GM12878 (cell line): Measurements from ENCODE around the gene ARHGAP32. TPM values are rescaled to one million over a fixed set of nuclear protein-coding genes. Genes with fewer than 3 reads are reported as not detected.

Source experiments
- ATAC-seq: fragments of 200-7000 bp; cut with Tn5 transposase; 3 replicates; pipeline ENCODE4 v1.9.1; 2020; ENCODE audit warnings: mild to moderate bottlenecking, moderate library complexity
- BruUV-seq: library from RNA; stranded (reverse); fragments of 400-500 nt; replicated peaks from 2 replicates; lab custom pipeline; 2021; lab: Mats Ljungman, UMichigan
- CTCF ChIA-PET: fragments of 300-600 bp; sonication (Branson Sonifier 250); formaldehyde crosslinking; extraction: SDS; loops from one replicate; lab custom pipeline; 2021; ENCODE audit warnings: inconsistent platforms; lab: Yijun Ruan, JAX
- POLR2A ChIA-PET: fragments of 350-600 bp; formaldehyde crosslinking; extraction: SDS; loops from one replicate; lab custom pipeline; 2021; ENCODE audit warnings: inconsistent platforms; lab: Charles Lee
- RAD21 ChIA-PET: fragments of 300-600 bp; sonication (Branson Sonifier 250); formaldehyde crosslinking; loops from one replicate; lab custom pipeline; 2023; ENCODE audit warnings: antibody characterized with exemption; ENCODE audit not compliant: unreplicated experiment; lab: Charles Lee
- SMC1A ChIA-PET: fragments of 300-600 bp; sonication (Branson Sonifier 250); formaldehyde crosslinking; loops from one replicate; lab custom pipeline; 2023; ENCODE audit not compliant: unreplicated experiment, uncharacterized antibody; lab: Charles Lee
- DNase-seq: peaks from one replicate; pipeline ENCODE4 v3.0.0-alpha.2; 2011; ENCODE audit warnings: low read depth, low spot score
- FAIRE-seq: peaks from 3 replicates; lab custom pipeline; 2011; peaks lifted over from hg19 to GRCh38; lab: Jason Lieb, UNC
- H2AFZ ChIP-seq: 2 replicates; pipeline ENCODE4 v1.6.0; 2011; ENCODE audit warnings: low read depth, low read length, control low read depth; ENCODE audit not compliant: control insufficient read depth
- H3K27ac ChIP-seq: 2 replicates; pipeline ENCODE4 v1.5.1; 2011; ENCODE audit warnings: control low read depth; ENCODE audit not compliant: control insufficient read depth, insufficient read depth
- H3K27me3 ChIP-seq, 2 experiments: replicated peaks in 1 of 2; 2 replicates each; pipeline versions ENCODE4 v1.6.0 to v1.6.1; 2011; ENCODE audit warnings: low read length in 1 of 2; ENCODE audit not compliant: control insufficient read depth in 2 of 2, insufficient read depth in 2 of 2
- H3K36me3 ChIP-seq, 2 experiments: 2 replicates each; pipeline ENCODE4 v1.5.1; 2011; ENCODE audit warnings: low read length in 1 of 2; ENCODE audit not compliant: control insufficient read depth in 2 of 2, insufficient read depth in 2 of 2
- H3K4me1 ChIP-seq: 2 replicates; pipeline ENCODE4 v1.6.1; 2011; ENCODE audit warnings: mild to moderate bottlenecking, low read length, moderate library complexity, mixed read lengths; ENCODE audit not compliant: control insufficient read depth, insufficient read depth
- H3K4me2 ChIP-seq: 2 replicates; pipeline ENCODE4 v1.6.0; 2011; ENCODE audit warnings: control low read depth; ENCODE audit not compliant: control insufficient read depth, insufficient read depth
- H3K4me3 ChIP-seq: fragments of 200-600 bp; sonication (generic); 2 replicates; pipeline ENCODE4 v1.5.1; 2016
- H3K79me2 ChIP-seq: 2 replicates; pipeline ENCODE4 v1.6.0; 2011; ENCODE audit warnings: low read length; ENCODE audit not compliant: control insufficient read depth, insufficient read depth
- H3K9ac ChIP-seq: 2 replicates; pipeline ENCODE4 v1.8.0; 2011; ENCODE audit warnings: low read length, control low read depth, mixed read lengths; ENCODE audit not compliant: control insufficient read depth, insufficient read depth
- H3K9me3 ChIP-seq: replicated peaks from 3 replicates; pipeline ENCODE4 v1.5.1; 2011; ENCODE audit warnings: mild to moderate bottlenecking, low read length; ENCODE audit not compliant: control insufficient read depth, insufficient read depth
- H4K20me1 ChIP-seq: 2 replicates; pipeline ENCODE4 v1.6.0; 2011; ENCODE audit not compliant: control insufficient read depth, insufficient read depth
- ATF7 ChIP-seq: fragments of 450-650 bp; IDR thresholded peaks from 2 replicates; pipeline ENCODE4 v1.6.1; 2016; ENCODE audit warnings: low read depth, mild to moderate bottlenecking
- CBX5 ChIP-seq: sonication (generic); IDR thresholded peaks from 2 replicates; pipeline ENCODE4 v1.6.1; 2016; ENCODE audit warnings: low read depth, moderate library complexity, mild to moderate bottlenecking, inconsistent platforms
- CHD2 ChIP-seq: IDR thresholded peaks from 2 replicates; pipeline ENCODE4 v1.6.1; 2011; ENCODE audit warnings: low read depth, low read length, improper control_type of control experiment, borderline replicate concordance
- E4F1 ChIP-seq: fragments of 450-650 bp; IDR thresholded peaks from 2 replicates; pipeline ENCODE4 v1.6.1; 2018; ENCODE audit warnings: borderline replicate concordance, mild to moderate bottlenecking; ENCODE audit not compliant: partially characterized antibody
- HDAC2 ChIP-seq: fragments of 200-600 bp; sonication (generic); IDR thresholded peaks from 2 replicates; pipeline ENCODE4 v1.6.1; 2017
- KDM1A ChIP-seq: fragments of 200-600 bp; sonication (generic); IDR thresholded peaks from 2 replicates; pipeline ENCODE4 v1.6.1; 2016; ENCODE audit warnings: borderline replicate concordance
- MAX ChIP-seq: IDR thresholded peaks from 2 replicates; pipeline ENCODE4 v1.6.1; 2012; ENCODE audit warnings: low read depth, low read length, improper control_type of control experiment
- MTA3 ChIP-seq: IDR thresholded peaks from 2 replicates; pipeline ENCODE4 v1.6.1; 2012; ENCODE audit warnings: low read length, inconsistent platforms, borderline replicate concordance
- NFIC ChIP-seq: IDR thresholded peaks from 2 replicates; pipeline ENCODE4 v1.6.1; 2012; ENCODE audit warnings: low read depth, mild to moderate bottlenecking, inconsistent platforms, low read length, moderate library complexity
- RELA ChIP-seq: fragments of 450-650 bp; IDR thresholded peaks from 2 replicates; pipeline ENCODE4 v1.8.0; 2014; ENCODE audit warnings: borderline replicate concordance; ENCODE audit not compliant: partially characterized antibody
- SPI1 ChIP-seq: IDR thresholded peaks from 2 replicates; pipeline ENCODE4 v1.6.1; 2011; ENCODE audit warnings: low read depth, mild to moderate bottlenecking, low read length, moderate library complexity, borderline replicate concordance; ENCODE audit not compliant: insufficient read depth
- SRF ChIP-seq, 2 experiments: IDR thresholded peaks; 2 replicates each; pipeline ENCODE4 v1.6.1; 2011; ENCODE audit warnings: low read depth in 2 of 2, low read length in 2 of 2, mild to moderate bottlenecking in 1 of 2, moderate library complexity in 1 of 2
- SUZ12 ChIP-seq: fragments of 200-600 bp; sonication (generic); IDR thresholded peaks from one replicate; pipeline ENCODE4 v1.6.1; 2018; ENCODE audit warnings: antibody characterized with exemption, mild to moderate bottlenecking; ENCODE audit not compliant: unreplicated experiment
- TARDBP ChIP-seq: IDR thresholded peaks from 2 replicates; pipeline ENCODE4 v1.6.1; 2016; ENCODE audit warnings: borderline replicate concordance
- ZBTB4 ChIP-seq: fragments of 450-650 bp; formaldehyde crosslinking; IDR thresholded peaks from 2 replicates; pipeline ENCODE4 v1.4.0; 2022; ENCODE audit warnings: mild to moderate bottlenecking, moderate library complexity
- WGBS: methylation state at CpG from one replicate; pipeline ENCODE4 v1.1.6; 2016; ENCODE audit warnings: low lambda C conversion rate; ENCODE audit not compliant: insufficient replicate concordance, insufficient coverage; ENCODE audit errors: missing lambda C conversion rate; 5-methylcytosine and 5-hydroxymethylcytosine counted together
- in situ Hi-C: fragments of 300-500 bp; cut with MboI; formaldehyde crosslinking; loops from 9 replicates; pipeline ENCODE4 v1.14.3; 2018; ENCODE audit warnings: mixed read lengths
- intact Hi-C: fragments of 100-400 bp; cut with micrococcal nuclease; formaldehyde crosslinking; loops from one replicate; pipeline ENCODE4 v1.14.2; 2022; ENCODE audit not compliant: unreplicated experiment
- polyA plus RNA-seq, 11 experiments: library from polyadenylated mRNA; depleted of rRNA in 4 of 11; unstranded in 6 of 11; stranded (reverse) in 5 of 11; fragments of >200 nt; fragmentation: Nextera tagmentation in 4 of 11; fragmentation: Illumina TruSeq in 1 of 11; extraction: Ambion mirVana in 4 of 11; extraction: Trizol in 1 of 11; gene quantifications; 1 replicate in 1 of 11; 2 replicates in 10 of 11; pipeline versions ENCODE4 v1.2.1 to v1.2.3, GENCODE V29; 2011 to 2016; ENCODE audit warnings: inconsistent platforms in 2 of 11, missing spikeins in 2 of 11, low read depth in 1 of 11
- total RNA-seq, 4 experiments: library from RNA; depleted of rRNA in 3 of 4; stranded (reverse); fragments of >200 nt in 3 of 4; fragmentation: Illumina TruSeq in 1 of 4; extraction: Trizol in 1 of 4; gene quantifications; 2 replicates each; pipeline versions ENCODE4 v1.2.1 to v1.2.3, GENCODE V29; 2013 to 2021
- TF ChIP-seq, protein P1 (sequence below): IDR thresholded peaks from 2 replicates; pipeline ENCODE4 v1.6.1; 2012; ENCODE audit warnings: mild to moderate bottlenecking, low read depth, low read length

ARHGAP32 gene
- total and polyA plus RNA-seq, 10 of the 15 experiments (the other 5 are each of a cell fraction or from before 2014, with no cell fraction given): under 0.01 to 0.46 (median 0.12) TPM; not detected in 1

GRCh38 chr11:129222158-129222557 lies 30.0 kb upstream of the ARHGAP32 start:
- no peak for FAIRE-seq
- no peak for DNase-seq
- SMC1A ChIA-PET: interaction anchor here (1.6 kb wide), 1 partner anchor 12 kb away, joined by 3 read pairs; no protein-coding TSS in a partner anchor
- Histone ChIP-seq H3K4me2 (no peak overlapping the region), H3K4me3 (no peak overlapping the region), H3K9me3 (no peaks in the 10 kb centered on the region; the same call in 1 of the 3 replicates), H3K27ac (no peak overlapping the region), H3K9ac (no peak overlapping the region), H3K27me3 (no peaks in the 10 kb centered on the region), H2AFZ (no peak overlapping the region), H3K4me1 (no peaks in the 10 kb centered on the region), H3K79me2 (no peaks in the 10 kb centered on the region), H3K36me3 (no peaks in the 10 kb centered on the region), H4K20me1 (no peaks in the 10 kb centered on the region)
- 30% methylated on average over 3 of the region's 3 CpGs for WGBS
- no TSS peak for BruUV-seq
- RAD21 ChIA-PET: no interaction called here
- intact Hi-C loops: no loop called here
- POLR2A ChIA-PET: no interaction called here
- CTCF ChIA-PET: no interaction called here
- ATAC-seq: no peak
- in situ Hi-C loops: no loop called here
- TF ChIP-seq MTA3 (no peak), CBX5 (no peak), SPI1 (no peak), KDM1A (no peak), SRF (IDR thresholded peaks at IDR 0.05; ENCODE audit: low read depth in 2 of 2, low read length in 2 of 2) (no peak), TARDBP (no peak), E4F1 (no peak), SUZ12 (no peak), ATF7 (no peak), RELA (no peak), NFIC (no peak), MAX (no peak), CHD2 (no peak), ZBTB4 (CRISPR knock-in tag) (no peak), HDAC2 (no peak)
- TF ChIP-seq, protein P1, sequence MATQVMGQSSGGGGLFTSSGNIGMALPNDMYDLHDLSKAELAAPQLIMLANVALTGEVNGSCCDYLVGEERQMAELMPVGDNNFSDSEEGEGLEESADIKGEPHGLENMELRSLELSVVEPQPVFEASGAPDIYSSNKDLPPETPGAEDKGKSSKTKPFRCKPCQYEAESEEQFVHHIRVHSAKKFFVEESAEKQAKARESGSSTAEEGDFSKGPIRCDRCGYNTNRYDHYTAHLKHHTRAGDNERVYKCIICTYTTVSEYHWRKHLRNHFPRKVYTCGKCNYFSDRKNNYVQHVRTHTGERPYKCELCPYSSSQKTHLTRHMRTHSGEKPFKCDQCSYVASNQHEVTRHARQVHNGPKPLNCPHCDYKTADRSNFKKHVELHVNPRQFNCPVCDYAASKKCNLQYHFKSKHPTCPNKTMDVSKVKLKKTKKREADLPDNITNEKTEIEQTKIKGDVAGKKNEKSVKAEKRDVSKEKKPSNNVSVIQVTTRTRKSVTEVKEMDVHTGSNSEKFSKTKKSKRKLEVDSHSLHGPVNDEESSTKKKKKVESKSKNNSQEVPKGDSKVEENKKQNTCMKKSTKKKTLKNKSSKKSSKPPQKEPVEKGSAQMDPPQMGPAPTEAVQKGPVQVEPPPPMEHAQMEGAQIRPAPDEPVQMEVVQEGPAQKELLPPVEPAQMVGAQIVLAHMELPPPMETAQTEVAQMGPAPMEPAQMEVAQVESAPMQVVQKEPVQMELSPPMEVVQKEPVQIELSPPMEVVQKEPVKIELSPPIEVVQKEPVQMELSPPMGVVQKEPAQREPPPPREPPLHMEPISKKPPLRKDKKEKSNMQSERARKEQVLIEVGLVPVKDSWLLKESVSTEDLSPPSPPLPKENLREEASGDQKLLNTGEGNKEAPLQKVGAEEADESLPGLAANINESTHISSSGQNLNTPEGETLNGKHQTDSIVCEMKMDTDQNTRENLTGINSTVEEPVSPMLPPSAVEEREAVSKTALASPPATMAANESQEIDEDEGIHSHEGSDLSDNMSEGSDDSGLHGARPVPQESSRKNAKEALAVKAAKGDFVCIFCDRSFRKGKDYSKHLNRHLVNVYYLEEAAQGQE: no peak
